CD4-positive, alpha-beta T cell treated with Interleukin-6 at 100 ng/mL for 8 hours (primary cell): ENCODE results near the gene SCAPER.
A peak's percentile ranks its signal among the peaks of the same experiment; 100 is the strongest.

ENCODE experiments used
- DNase-seq: peaks from one replicate; pipeline ENCODE4 v3.0.0-alpha.2; 2020; ENCODE audit warnings: mixed read lengths, low spot score

SCAPER gene, protein sequence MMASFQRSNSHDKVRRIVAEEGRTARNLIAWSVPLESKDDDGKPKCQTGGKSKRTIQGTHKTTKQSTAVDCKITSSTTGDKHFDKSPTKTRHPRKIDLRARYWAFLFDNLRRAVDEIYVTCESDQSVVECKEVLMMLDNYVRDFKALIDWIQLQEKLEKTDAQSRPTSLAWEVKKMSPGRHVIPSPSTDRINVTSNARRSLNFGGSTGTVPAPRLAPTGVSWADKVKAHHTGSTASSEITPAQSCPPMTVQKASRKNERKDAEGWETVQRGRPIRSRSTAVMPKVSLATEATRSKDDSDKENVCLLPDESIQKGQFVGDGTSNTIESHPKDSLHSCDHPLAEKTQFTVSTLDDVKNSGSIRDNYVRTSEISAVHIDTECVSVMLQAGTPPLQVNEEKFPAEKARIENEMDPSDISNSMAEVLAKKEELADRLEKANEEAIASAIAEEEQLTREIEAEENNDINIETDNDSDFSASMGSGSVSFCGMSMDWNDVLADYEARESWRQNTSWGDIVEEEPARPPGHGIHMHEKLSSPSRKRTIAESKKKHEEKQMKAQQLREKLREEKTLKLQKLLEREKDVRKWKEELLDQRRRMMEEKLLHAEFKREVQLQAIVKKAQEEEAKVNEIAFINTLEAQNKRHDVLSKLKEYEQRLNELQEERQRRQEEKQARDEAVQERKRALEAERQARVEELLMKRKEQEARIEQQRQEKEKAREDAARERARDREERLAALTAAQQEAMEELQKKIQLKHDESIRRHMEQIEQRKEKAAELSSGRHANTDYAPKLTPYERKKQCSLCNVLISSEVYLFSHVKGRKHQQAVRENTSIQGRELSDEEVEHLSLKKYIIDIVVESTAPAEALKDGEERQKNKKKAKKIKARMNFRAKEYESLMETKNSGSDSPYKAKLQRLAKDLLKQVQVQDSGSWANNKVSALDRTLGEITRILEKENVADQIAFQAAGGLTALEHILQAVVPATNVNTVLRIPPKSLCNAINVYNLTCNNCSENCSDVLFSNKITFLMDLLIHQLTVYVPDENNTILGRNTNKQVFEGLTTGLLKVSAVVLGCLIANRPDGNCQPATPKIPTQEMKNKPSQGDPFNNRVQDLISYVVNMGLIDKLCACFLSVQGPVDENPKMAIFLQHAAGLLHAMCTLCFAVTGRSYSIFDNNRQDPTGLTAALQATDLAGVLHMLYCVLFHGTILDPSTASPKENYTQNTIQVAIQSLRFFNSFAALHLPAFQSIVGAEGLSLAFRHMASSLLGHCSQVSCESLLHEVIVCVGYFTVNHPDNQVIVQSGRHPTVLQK (N-terminal part only)

GRCh38 chr15:76905013-76905839 lies at the start of gene SCAPER:
Gene SCAPER (minus strand): TSS chr15:76905340. CDS start chr15:76883817, 21,523 bp downstream.
- peak; percentile 92 for DNase-seq

DNA sequence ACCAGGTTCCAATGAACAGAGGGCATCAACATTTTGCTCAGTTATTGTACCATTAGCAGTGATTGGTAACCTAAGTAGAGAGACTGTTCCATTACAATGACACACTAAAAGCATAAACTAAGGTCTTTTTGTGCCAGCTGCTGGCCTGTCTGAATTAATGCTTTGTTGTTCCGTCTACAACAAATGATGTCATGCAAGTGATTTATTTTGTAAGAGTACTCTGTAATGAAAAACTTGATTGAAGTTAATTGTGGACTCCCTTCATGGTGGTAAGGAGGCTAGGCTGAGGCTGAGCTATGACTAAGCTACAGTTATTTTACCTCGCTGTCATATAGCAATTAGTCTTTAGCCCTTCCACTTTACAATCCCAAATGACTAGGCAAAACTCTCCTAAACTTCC lies 49.6 kb upstream of the SCAPER start:
- no peak for DNase-seq

DNA sequence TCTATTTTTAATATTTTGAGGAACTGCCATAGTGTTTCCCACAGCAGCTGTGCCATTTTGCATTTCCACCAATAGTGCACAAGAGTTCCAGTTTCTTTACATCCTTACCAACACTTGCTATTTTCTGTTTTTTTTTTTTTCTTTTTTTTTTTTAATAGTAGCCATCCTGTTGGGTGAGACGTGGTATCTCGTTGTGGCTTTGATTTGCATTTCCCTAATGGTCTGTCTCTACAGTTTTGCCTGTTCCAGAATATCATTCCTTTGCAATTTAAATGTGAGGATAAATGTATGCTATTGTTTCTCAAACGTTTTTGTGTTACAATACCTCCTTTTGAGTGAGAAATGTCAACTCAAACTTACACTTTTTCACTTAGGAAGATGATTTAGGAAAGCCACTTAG lies 48.8 kb upstream of the SCAPER start:
- DNase-seq = no peak

DNA sequence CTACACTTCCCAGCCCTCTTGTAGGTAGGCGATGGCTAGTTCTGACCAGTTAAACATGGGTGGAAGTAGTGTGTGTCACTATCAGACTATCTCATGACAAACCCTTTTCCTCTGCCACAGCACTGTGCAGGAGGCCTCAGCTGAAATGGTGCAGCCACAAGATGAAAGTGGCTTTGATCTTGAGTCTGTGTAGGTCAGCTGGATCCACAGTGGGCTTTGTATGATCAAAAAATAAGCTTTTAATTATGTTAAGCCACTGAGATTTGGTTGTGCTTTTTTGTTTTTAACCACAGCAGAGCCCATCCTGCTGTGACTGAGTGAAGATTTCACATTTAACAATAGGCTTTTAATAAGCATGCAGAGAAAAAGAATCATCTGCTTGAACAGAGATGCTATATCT lies 46.1 kb upstream of the SCAPER start:
- no peak for DNase-seq

DNA sequence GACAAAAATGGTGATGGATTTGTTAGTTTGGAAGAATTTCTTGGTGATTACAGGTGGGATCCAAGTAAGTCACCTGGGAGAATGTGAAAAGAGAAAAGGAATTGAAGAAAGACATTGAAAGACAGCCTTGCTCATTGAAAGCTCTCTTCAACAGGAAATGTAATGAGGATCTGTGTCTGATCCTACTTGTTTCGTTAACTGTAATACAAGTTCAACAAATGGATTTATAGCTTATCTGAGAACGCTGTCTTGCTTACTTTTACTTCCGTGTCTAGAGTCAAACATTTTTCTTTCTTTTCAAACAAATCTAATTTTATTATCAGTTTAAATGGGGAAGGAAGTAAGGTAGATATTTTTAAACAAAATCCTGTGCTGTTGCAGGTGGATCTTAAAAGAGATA lies 42.3 kb upstream of the SCAPER start:
- no peak for DNase-seq

DNA sequence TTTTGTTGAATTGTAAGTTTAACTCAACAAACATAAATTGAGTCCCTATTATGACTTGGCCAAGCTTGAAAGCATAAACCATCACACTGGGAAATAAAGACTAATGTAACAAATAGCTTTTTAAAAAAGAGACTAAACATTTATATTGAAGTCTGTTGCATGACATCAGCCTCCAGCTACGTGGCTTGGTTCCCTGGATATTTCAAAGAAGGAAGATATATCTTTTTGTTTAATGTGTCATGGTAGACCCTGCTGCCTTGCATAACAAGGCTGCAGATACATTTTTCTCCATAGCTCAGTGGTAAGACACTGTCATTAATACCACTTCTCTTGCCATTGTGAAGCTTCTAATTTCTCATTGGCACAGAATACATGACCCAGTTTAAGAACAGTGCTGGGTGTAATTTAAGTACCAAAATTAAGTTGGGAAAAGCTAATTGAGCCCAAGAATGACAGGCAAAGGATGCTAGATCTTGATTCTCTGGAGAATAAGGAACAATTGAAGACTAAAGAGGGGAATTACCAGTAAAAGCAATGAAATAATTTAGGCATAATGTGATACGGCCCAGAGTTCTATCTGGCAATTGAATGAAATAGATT lies 40.5 kb upstream of the SCAPER start:
- no peak for DNase-seq

DNA sequence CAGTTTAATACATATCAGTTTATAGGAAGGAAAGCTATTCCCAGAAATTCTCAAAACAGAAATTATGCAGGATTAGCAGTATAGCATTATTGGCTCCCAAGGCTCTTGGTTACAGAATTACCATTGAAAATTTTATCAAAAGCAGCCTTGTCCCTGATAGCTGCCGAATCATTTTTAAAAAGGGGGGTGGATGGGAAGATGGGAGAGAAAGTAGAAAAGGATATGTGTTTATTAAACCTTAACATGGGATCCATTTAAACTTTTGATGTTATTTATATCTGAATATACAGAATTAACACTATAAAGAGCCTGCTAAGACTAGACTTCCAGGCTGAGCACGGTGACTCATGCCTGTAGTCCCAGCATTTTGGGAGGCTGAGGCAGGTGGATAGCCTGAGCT lies 37.2 kb upstream of the SCAPER start:
- no peak for DNase-seq

- no peak for DNase-seq
Measured at GRCh38 chr15:76941636-76942035, 36.5 kb upstream of the SCAPER start.

GRCh38 chr15:76939715-76940114 lies 34.6 kb upstream of the SCAPER start:
- DNase-seq = no peak

GRCh38 chr15:76938752-76939151 lies 33.6 kb upstream of the SCAPER start:
- no peak for DNase-seq

- no peak for DNase-seq
Measured at GRCh38 chr15:76936671-76937070, 31.5 kb upstream of the SCAPER start.

DNA sequence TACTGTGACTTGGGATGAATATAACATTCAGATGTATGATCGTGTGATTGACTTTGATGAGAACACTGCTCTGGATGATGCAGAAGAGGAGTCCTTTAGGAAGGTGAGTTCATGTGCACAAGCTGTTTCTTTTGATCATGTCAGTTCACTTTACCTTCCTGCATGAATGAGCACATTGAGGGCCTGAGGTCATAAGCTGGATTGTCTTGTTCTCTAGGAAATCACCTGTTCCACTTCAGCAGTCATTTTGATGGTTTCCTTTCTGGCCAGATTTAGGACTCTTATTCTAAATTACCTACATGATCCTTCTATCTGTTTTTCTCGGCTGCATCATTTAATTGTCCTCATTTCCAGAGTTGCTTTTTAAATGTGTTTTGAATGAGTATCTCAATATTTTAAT lies 30.5 kb upstream of the SCAPER start:
- no peak for DNase-seq

GRCh38 chr15:76932135-76932966 lies 27.2 kb upstream of the SCAPER start:
- no peak for DNase-seq

- DNase-seq = peak; percentile 92
Measured at GRCh38 chr15:76931397-76932134, 26.4 kb upstream of the SCAPER start, which contains the start of gene RCN2. Gene RCN2 (plus strand): TSS chr15:76931749. CDS start chr15:76931842, 93 bp downstream.

DNA sequence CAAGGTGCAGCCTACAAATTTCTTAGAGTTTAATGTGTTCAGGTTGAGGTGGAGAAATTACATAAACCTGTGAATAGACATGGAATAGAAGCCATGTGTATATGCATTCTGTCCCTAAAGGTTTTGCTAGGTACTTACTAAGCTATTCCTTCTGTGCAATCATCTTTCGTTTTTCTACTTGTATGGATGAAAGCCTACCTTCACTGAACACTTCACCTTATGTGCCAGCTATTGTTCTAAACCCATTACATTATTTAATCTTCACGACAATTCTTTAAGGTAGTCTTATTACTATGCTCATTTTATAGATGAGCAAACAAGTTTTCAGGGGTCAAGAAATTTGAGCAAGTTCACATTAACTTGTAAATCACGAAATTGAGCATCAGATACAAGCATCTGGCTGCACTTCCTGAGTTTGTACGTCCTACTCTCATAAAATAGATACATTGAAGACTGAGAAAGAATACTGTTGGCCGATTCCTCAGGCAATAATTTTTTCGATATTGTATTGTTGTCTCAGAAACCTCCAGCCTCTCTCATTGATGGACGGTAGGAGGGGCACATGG lies 25.8 kb upstream of the SCAPER start:
- no peak for DNase-seq

- no peak for DNase-seq
Measured at GRCh38 chr15:76929011-76929760, 24.0 kb upstream of the SCAPER start.

DNA sequence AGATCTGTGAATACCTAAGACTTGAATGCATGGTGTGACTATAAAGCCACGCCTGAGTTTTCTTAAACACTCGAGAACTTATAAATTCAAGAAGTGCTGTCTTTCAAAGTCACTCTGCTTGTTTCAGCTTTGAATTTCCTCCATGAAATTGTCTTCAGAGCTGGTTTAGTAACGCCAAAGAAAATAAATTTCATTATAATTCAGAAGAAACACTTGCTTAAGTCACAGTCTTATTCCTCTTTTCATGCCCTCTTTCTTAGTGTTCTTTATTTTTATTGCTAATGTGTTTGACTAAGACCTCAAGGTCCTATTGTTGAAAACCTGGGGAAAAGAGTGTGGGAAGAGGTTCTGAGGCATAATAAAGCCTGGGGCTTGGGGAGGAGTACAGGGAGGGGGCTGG lies 23.1 kb upstream of the SCAPER start:
- DNase-seq = no peak

DNA sequence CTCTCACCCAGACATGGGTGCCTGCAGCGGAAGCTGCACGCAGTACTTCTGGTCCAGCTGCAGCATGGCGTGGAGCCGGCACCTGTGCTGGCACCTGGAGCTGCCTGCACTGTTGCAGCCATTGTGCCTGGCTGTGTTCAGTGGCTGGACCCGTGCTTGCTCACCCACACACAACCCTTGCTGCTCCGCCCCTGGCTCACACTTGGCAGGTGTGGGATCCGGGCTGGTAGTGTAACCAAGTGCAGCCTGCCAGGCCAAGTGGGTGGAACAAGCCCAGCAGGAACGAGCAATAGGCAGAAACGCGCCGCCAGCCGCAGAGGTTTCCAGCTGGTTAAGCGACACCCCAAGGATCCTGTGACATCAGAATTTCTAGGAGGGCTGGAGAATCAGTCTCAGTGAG lies 11.2 kb upstream of the SCAPER start:
- no peak for DNase-seq
